Vagina (tissue), 2 donors: ENCODE data around the gene HTR6.

Source experiments
- POLR2AphosphoS5 ChIP-seq, 2 donors: sonication (generic); formaldehyde crosslinking; IDR thresholded peaks; one replicate each; pipeline ENCODE4 v1.9.0; 2017; ENCODE audit warnings: antibody characterized with exemption in 2 of 2, mild to moderate bottlenecking in 2 of 2, low read depth in 1 of 2; ENCODE audit not compliant: insufficient read depth in 1 of 2
- TF ChIP-seq, protein P1 (sequence below), 3 experiments: fragments of 450-650 bp in 2 of 3; fragments of 200-600 bp in 1 of 3; sonication (generic) in 1 of 3; IDR thresholded peaks; one replicate each; pipeline ENCODE4 v1.5.1; 2017 to 2019; ENCODE audit warnings: antibody characterized with exemption in 3 of 3, mild to moderate bottlenecking in 2 of 3, moderate library complexity in 2 of 3

GRCh38 chr1:19645411-19646251 is 19.0 kb upstream of the HTR6 start:
- no peak for TF ChIP-seq POLR2AphosphoS5 (IDR thresholded peaks at IDR 0.05; ENCODE audit: insufficient read depth in 1 of 2, low read depth in 1 of 2)
- TF ChIP-seq, protein P1, sequence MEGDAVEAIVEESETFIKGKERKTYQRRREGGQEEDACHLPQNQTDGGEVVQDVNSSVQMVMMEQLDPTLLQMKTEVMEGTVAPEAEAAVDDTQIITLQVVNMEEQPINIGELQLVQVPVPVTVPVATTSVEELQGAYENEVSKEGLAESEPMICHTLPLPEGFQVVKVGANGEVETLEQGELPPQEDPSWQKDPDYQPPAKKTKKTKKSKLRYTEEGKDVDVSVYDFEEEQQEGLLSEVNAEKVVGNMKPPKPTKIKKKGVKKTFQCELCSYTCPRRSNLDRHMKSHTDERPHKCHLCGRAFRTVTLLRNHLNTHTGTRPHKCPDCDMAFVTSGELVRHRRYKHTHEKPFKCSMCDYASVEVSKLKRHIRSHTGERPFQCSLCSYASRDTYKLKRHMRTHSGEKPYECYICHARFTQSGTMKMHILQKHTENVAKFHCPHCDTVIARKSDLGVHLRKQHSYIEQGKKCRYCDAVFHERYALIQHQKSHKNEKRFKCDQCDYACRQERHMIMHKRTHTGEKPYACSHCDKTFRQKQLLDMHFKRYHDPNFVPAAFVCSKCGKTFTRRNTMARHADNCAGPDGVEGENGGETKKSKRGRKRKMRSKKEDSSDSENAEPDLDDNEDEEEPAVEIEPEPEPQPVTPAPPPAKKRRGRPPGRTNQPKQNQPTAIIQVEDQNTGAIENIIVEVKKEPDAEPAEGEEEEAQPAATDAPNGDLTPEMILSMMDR (IDR thresholded peaks at IDR 0.05), result no peak
